PFSK-1 (cell line): Measurements from ENCODE around the gene DAPK1.

Experiments
- FOXP2 ChIP-seq: optimal IDR thresholded peaks from 2 replicates; pipeline ENCODE3; 2011; ENCODE audit warnings: borderline replicate concordance, control low read depth, inconsistent platforms; ENCODE audit not compliant: insufficient read depth; ENCODE audit errors: extremely low read length, extremely low read depth
- POLR2AphosphoS5 ChIP-seq: IDR thresholded peaks from 2 replicates; pipeline ENCODE4 v1.6.1; 2012; ENCODE audit warnings: low read depth, mild to moderate bottlenecking, control low read depth, low read length, moderate library complexity
- SIN3A ChIP-seq: IDR thresholded peaks from 2 replicates; pipeline ENCODE4 v1.6.1; 2012; ENCODE audit warnings: mild to moderate bottlenecking, low read length, moderate library complexity, borderline replicate concordance; ENCODE audit not compliant: insufficient read depth
- TAF1 ChIP-seq: IDR thresholded peaks from 2 replicates; pipeline ENCODE4 v1.6.1; 2012; ENCODE audit warnings: low read length, control low read depth, borderline replicate concordance; ENCODE audit not compliant: insufficient read depth
- TF ChIP-seq, protein P1 (sequence below), 2 experiments: IDR thresholded peaks; 2 replicates each; pipeline versions ENCODE4 v1.6.1 to v1.8.0; 2011 to 2012; ENCODE audit warnings: low read depth in 2 of 2, low read length in 2 of 2, control low read depth in 1 of 2, inconsistent platforms in 1 of 2, mild to moderate bottlenecking in 1 of 2, moderate library complexity in 1 of 2; ENCODE audit not compliant: insufficient read depth in 1 of 2

Gene DAPK1

DNA sequence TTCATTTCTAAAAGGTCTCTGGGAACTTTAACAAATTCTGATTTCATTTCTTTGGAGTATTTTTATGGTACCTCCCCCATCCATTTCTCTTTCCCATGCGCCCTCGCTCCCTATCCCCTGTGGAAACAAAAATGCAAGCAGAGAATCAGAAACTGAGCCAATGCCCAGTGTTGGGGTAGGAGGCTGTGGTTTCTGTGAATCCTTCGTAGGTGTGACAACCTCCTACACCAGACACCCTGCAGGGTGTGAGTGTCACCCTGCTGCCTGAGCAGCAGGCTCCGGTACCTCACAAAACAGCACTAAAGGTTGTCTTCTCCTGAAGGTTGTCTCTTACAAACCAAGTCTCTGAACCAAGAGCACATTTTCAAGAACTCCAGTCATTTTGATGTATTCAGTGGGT is 124.4 kb downstream of the DAPK1 start:
- no peak for TF ChIP-seq TAF1
- TF ChIP-seq, protein P1, sequence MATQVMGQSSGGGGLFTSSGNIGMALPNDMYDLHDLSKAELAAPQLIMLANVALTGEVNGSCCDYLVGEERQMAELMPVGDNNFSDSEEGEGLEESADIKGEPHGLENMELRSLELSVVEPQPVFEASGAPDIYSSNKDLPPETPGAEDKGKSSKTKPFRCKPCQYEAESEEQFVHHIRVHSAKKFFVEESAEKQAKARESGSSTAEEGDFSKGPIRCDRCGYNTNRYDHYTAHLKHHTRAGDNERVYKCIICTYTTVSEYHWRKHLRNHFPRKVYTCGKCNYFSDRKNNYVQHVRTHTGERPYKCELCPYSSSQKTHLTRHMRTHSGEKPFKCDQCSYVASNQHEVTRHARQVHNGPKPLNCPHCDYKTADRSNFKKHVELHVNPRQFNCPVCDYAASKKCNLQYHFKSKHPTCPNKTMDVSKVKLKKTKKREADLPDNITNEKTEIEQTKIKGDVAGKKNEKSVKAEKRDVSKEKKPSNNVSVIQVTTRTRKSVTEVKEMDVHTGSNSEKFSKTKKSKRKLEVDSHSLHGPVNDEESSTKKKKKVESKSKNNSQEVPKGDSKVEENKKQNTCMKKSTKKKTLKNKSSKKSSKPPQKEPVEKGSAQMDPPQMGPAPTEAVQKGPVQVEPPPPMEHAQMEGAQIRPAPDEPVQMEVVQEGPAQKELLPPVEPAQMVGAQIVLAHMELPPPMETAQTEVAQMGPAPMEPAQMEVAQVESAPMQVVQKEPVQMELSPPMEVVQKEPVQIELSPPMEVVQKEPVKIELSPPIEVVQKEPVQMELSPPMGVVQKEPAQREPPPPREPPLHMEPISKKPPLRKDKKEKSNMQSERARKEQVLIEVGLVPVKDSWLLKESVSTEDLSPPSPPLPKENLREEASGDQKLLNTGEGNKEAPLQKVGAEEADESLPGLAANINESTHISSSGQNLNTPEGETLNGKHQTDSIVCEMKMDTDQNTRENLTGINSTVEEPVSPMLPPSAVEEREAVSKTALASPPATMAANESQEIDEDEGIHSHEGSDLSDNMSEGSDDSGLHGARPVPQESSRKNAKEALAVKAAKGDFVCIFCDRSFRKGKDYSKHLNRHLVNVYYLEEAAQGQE (IDR thresholded peaks at IDR 0.05; ENCODE audit: insufficient read depth in 1 of 2, low read depth in 2 of 2, low read length in 2 of 2), result no peak

DNA sequence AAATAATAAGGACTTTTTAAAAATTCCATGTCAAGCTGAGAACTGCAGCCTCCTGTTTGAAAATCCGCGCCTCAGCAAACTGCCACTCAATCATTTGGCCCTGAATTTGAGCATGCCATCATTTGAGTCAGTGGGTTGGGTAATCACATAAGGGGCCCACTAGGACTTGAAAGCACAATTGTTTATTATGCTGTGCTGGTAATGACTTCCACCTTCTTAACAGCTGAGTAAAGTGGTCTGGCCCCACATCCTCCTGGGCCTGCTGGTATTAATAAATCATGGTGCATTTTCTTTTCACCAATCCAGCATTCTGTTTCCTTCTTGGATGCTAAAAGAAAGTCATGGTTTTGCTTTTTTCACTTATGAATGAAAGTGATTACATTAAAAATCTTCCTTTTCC is 125.3 kb downstream of the DAPK1 start:
- no peak for TF ChIP-seq TAF1
- TF ChIP-seq, protein P1 (IDR thresholded peaks at IDR 0.05; ENCODE audit: insufficient read depth in 1 of 2, low read depth in 2 of 2, low read length in 2 of 2), result no peak

DNA sequence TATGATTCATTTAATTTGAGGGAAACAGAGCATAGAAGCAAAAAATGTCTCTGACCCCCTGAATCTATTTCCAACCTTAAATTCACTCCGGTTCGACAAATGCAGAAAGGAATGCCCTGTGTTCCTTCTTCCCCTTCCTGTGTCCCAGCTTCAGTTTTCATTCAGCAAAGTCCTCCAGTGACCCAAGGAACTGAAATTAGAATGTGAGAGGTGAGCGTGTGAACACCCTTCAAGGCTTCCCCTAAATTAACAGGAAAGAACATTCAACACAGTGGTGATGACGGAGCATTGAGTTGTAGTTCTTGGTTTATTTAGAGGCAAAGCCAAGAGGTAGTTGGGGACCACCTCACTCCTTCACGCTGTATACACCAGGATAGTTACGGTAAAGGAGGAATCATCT is 130.7 kb downstream of the DAPK1 start:
- TF ChIP-seq FOXP2 (no peak), POLR2AphosphoS5 (no peak), SIN3A (no peak), TAF1 (no peak)
- TF ChIP-seq, protein P1 (IDR thresholded peaks at IDR 0.05; ENCODE audit: insufficient read depth in 1 of 2, low read depth in 2 of 2, low read length in 2 of 2), result no peak

DNA sequence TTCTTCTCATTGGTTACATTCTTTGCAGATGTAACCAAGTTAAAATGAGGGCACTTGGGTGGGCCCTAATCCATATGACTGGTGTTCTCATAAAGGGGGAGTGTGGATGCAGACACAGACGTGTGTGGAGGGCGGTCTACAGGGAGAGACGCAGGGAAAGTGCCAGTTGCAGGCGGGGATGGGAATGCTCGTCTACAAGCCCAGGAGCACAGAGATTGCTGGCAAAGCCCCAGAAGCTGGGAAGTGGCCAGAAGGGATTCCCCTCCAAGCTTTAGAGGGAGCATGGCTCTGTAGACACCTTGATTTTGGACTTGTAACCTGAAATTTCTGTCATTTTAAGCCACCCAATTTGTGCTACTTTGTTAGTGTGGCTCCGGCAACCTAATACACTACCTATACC is 131.4 kb downstream of the DAPK1 start:
- no peak for TF ChIP-seq TAF1
- TF ChIP-seq SIN3A, result no peak

DNA sequence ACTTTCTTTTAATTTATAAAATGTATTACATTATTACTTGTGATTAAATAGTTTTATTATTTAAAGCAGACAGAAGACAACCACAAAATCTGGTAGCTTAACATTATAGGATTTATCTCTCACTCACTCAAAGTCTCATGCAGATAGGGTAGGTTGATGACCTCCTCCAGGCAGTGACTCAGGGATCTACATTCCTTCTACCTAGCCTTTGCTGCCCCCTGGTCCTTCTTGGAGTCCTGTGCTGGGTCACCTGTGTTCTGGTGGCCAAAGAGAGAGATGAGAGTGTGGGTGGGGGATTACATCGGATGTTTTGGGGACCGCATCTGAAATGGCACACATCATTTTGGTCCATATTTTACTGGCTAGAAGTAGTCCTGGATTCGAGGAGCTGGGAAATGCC is 132.6 kb downstream of the DAPK1 start:
- TF ChIP-seq TAF1 (no peak), SIN3A (no peak)

DNA sequence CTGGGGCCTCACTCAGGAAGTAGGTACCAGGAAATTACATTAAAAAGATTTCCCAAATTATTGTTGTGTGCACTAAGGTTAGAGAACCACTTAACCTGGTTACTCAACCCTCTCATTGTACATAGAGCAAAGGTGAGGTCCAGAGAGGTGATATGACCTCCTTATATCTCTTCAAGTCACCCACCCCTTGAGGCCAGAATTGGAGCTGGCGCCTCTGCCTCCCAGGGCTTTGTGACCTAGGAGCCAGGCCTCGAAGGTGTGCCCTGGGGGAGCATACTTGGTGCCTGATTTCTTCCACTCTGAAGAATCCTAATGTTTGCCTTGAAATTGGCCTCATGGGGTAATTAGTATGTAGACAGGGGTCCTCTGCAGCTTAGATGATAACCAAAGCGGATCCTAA is 133.2 kb downstream of the DAPK1 start:
- TF ChIP-seq, protein P1 (IDR thresholded peaks at IDR 0.05; ENCODE audit: insufficient read depth in 1 of 2, low read depth in 2 of 2, low read length in 2 of 2), result no peak
- no peak for TF ChIP-seq POLR2AphosphoS5
- no peak for TF ChIP-seq FOXP2
- no peak for TF ChIP-seq TAF1
- TF ChIP-seq SIN3A, result no peak
